Tibial artery (tissue), 4 donors: Measurements from ENCODE around the gene PM20D2.

ENCODE experiments used
- DNase-seq, 2 donors: peaks; one replicate each; pipeline ENCODE4 v3.0.0-alpha.2; 2019
- H3K27ac ChIP-seq, 2 donors: fragments of 200-600 bp; sonication (generic) in 1 of 2; 1 replicate in 1 of 2; 2 replicates in 1 of 2; pipeline ENCODE4 v1.5.1; 2018 to 2019; ENCODE audit warnings: mild to moderate bottlenecking in 1 of 2
- H3K27me3 ChIP-seq, 2 donors: fragments of 200-600 bp; sonication (generic) in 1 of 2; one replicate each; pipeline versions ENCODE4 v1.5.1 to v1.6.0; 2016 to 2019
- H3K36me3 ChIP-seq, 3 donors: fragments of 200-600 bp; sonication (generic) in 2 of 3; one replicate each; pipeline ENCODE4 v1.5.1; 2016 to 2019; ENCODE audit warnings: mild to moderate bottlenecking in 2 of 3
- H3K4me1 ChIP-seq, 4 donors: fragments of 200-600 bp; sonication (generic) in 2 of 4; 1 replicate in 3 of 4; 2 replicates in 1 of 4; pipeline ENCODE4 v1.5.1; 2016 to 2019
- H3K4me3 ChIP-seq, 2 donors: fragments of 200-600 bp; sonication (generic) in 1 of 2; 1 replicate in 1 of 2; 2 replicates in 1 of 2; pipeline ENCODE4 v1.5.1; 2018 to 2019; ENCODE audit warnings: mild to moderate bottlenecking in 2 of 2
- H3K9me3 ChIP-seq, 3 donors: fragments of 200-600 bp; sonication (generic) in 1 of 3; one replicate each; pipeline ENCODE4 v1.5.1; 2016 to 2019
- intact Hi-C: fragments of 100-400 bp; cut with DNase I; formaldehyde crosslinking; loops from one replicate; pipeline ENCODE4 v1.15.0; 2023; ENCODE audit warnings: low total_unique reads
- TF ChIP-seq, protein P1 (sequence below), 2 experiments: fragments of 200-600 bp in 1 of 2; fragments of 450-650 bp in 1 of 2; IDR thresholded peaks; one replicate each; pipeline ENCODE4 v1.5.1; 2017 to 2019; ENCODE audit warnings: antibody characterized with exemption in 2 of 2, mild to moderate bottlenecking in 1 of 2, moderate library complexity in 1 of 2

PM20D2 gene, protein sequence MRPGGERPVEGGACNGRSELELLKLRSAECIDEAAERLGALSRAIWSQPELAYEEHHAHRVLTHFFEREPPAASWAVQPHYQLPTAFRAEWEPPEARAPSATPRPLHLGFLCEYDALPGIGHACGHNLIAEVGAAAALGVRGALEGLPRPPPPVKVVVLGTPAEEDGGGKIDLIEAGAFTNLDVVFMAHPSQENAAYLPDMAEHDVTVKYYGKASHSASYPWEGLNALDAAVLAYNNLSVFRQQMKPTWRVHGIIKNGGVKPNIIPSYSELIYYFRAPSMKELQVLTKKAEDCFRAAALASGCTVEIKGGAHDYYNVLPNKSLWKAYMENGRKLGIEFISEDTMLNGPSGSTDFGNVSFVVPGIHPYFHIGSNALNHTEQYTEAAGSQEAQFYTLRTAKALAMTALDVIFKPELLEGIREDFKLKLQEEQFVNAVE

DNA sequence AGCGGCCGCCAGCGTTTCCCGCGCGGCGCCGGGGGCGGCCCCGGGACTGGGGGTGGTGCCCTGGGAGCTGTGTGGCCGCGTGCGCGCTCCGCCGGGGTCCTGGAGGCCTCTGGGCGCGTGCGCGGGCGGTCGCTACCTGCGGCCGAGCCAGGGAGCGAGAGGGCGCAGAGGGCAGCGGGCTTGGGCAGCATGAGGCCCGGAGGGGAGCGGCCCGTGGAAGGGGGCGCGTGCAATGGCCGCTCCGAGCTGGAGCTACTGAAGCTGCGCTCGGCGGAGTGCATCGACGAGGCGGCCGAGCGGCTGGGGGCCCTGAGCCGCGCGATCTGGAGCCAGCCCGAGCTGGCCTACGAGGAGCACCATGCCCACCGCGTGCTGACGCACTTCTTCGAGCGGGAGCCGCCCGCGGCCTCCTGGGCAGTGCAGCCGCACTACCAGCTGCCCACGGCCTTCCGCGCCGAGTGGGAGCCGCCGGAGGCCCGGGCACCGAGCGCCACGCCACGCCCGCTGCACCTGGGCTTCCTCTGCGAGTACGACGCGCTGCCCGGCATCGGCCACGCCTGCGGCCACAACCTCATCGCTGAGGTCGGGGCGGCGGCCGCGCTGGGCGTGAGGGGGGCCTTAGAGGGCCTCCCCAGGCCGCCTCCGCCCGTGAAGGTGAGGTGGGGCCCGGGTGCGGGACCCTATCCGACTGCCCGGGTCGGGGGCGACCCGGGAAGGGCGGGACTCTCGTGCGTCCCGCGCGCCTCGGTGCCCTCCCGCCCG, at the start of gene PM20D2:
PM20D2 (plus strand) TSS at position 100 of the 762 bp plus-strand sequence; CDS start at position 190, 90 bp downstream.
- peaks cover 0 to 36% (median 15%) of the 10 kb centered on the region in 4 donors for H3K4me1 ChIP-seq
- intact Hi-C loops: no loop called here
- DNase-seq: peak; percentile 36 to 83
- H3K27ac ChIP-seq: peak within 1 kb of the TSS; percentile 85 to 92
- peak within 1 kb of the TSS; percentile 72 to 95 for H3K4me3 ChIP-seq
- H3K9me3 ChIP-seq: no peaks in the 10 kb centered on the region
- TF ChIP-seq, protein P1, sequence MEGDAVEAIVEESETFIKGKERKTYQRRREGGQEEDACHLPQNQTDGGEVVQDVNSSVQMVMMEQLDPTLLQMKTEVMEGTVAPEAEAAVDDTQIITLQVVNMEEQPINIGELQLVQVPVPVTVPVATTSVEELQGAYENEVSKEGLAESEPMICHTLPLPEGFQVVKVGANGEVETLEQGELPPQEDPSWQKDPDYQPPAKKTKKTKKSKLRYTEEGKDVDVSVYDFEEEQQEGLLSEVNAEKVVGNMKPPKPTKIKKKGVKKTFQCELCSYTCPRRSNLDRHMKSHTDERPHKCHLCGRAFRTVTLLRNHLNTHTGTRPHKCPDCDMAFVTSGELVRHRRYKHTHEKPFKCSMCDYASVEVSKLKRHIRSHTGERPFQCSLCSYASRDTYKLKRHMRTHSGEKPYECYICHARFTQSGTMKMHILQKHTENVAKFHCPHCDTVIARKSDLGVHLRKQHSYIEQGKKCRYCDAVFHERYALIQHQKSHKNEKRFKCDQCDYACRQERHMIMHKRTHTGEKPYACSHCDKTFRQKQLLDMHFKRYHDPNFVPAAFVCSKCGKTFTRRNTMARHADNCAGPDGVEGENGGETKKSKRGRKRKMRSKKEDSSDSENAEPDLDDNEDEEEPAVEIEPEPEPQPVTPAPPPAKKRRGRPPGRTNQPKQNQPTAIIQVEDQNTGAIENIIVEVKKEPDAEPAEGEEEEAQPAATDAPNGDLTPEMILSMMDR (IDR thresholded peaks at IDR 0.05): no peak
- H3K27me3 ChIP-seq: no peaks in the 10 kb centered on the region
- no peaks in the 10 kb centered on the region for H3K36me3 ChIP-seq

DNA sequence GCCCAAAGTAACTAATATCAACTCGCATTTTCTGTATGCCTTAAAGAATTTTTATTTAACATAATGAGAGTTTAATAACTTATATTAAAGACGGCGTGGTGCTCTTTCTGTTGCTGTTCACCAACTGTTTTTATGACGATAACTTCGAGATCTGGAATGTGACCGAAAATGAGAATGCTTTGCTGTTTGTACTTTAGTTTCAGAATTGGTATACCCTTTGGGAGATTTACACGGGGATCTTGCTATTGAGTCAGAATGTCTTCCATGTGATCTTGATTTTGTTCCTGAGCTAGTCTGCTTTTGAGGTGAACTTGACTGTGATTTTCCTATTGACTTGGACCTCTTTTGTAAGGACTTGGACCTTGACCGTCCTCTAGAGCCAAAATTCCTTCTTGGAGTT, 47.4 kb upstream of the PM20D2 start:
- Histone ChIP-seq H3K27me3 (no peaks in the 10 kb centered on the region), H3K27ac (no peak overlapping the region), H3K4me3 (no peak overlapping the region), H3K9me3 (no peaks in the 10 kb centered on the region), H3K4me1 (peaks cover 0 to 14% (median 0%) of the 10 kb centered on the region in 4 donors), H3K36me3 (no peaks in the 10 kb centered on the region)
- intact Hi-C loops: no loop called here
- TF ChIP-seq, protein P1 (IDR thresholded peaks at IDR 0.05): no peak
- DNase-seq: no peak

DNA sequence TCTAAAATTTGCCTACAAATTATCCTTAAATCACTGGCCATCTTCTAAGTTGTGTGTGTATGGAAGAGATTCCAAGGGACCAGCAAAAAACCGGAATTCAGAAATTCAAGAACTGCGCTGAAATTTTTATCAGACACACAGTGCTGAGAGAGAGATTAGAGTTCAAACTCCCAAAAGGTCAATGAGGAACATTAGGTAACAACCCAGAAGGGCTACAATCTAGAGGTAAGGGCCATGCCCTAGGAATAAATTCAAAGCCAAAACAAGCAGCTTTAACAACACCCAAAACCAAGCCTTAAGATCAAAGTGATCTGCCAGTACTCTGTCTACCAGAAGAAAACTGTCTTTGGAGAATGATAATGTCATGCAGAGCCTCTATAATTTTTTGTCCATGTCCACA, 45.7 kb upstream of the PM20D2 start:
- Histone ChIP-seq H3K4me1 (peaks cover 0 to 14% (median 0%) of the 10 kb centered on the region in 4 donors), H3K27ac (no peak overlapping the region), H3K27me3 (no peaks in the 10 kb centered on the region), H3K4me3 (no peak overlapping the region), H3K36me3 (peaks cover 0 to 6% (median 0%) of the 10 kb centered on the region in 3 donors), H3K9me3 (no peaks in the 10 kb centered on the region)
- DNase-seq: no peak
- TF ChIP-seq, protein P1 (IDR thresholded peaks at IDR 0.05): no peak
- intact Hi-C loops: no loop called here

DNA sequence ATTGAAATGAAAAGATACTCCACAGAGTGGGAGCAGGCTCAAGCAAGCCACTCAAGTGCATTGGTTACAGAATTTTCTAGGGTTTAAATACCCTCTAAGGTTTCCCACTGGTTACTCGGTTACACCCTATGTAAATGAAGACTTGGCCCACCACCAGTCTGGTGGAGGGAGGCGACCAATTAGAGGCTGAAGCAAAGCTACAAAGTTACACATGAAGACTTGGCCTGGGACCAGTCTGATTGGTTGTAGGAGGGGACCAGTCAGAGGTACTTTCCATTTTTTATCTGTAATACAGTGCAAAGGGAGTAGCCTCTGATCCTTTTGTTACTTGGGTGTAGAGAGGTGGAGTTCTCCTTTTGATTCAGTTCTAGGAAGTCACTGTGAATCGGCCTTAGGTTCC, 35.6 kb upstream of the PM20D2 start:
- no peaks in the 10 kb centered on the region for H3K27me3 ChIP-seq
- intact Hi-C loops: no loop called here
- no peaks in the 10 kb centered on the region for H3K9me3 ChIP-seq
- no peaks in the 10 kb centered on the region for H3K4me1 ChIP-seq
- no peaks in the 10 kb centered on the region for H3K36me3 ChIP-seq
- H3K27ac ChIP-seq: no peak overlapping the region
- TF ChIP-seq, protein P1 (IDR thresholded peaks at IDR 0.05): no peak
- no peak for DNase-seq
- H3K4me3 ChIP-seq: no peak overlapping the region

DNA sequence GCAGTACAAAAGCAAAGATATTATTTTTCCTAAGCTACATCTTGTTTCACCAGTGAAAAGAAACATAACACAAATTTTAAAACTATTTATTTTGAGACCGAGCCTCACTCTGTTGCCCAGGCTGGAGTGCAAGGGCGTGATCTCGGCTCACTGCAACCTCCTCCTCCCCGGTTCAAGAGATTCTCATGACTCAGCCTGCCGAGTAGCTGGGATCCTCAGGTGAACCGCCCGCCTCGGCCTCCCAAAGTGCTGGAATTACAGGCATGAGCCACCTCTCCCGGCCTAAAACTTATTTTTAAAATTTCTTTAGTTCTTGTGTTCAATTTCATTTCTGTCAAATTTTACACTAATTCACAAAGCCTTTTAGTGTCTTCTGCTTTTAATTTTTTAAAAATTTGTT, 33.9 kb upstream of the PM20D2 start:
- Histone ChIP-seq H3K27me3 (no peaks in the 10 kb centered on the region), H3K4me3 (no peak overlapping the region), H3K9me3 (no peaks in the 10 kb centered on the region), H3K27ac (no peak overlapping the region), H3K4me1 (peaks cover 0 to 6% (median 3%) of the 10 kb centered on the region in 4 donors), H3K36me3 (no peaks in the 10 kb centered on the region)
- DNase-seq: no peak
- intact Hi-C loops: no loop called here
- TF ChIP-seq, protein P1 (IDR thresholded peaks at IDR 0.05): no peak
